ENCODE measurements around the gene COL19A1.
"Not testable (repeated sequence)": the region's sequence is repeated elsewhere in the genome, so short reads cannot be mapped to it uniquely, and the experiment has no call there.

COL19A1 gene

DNA sequence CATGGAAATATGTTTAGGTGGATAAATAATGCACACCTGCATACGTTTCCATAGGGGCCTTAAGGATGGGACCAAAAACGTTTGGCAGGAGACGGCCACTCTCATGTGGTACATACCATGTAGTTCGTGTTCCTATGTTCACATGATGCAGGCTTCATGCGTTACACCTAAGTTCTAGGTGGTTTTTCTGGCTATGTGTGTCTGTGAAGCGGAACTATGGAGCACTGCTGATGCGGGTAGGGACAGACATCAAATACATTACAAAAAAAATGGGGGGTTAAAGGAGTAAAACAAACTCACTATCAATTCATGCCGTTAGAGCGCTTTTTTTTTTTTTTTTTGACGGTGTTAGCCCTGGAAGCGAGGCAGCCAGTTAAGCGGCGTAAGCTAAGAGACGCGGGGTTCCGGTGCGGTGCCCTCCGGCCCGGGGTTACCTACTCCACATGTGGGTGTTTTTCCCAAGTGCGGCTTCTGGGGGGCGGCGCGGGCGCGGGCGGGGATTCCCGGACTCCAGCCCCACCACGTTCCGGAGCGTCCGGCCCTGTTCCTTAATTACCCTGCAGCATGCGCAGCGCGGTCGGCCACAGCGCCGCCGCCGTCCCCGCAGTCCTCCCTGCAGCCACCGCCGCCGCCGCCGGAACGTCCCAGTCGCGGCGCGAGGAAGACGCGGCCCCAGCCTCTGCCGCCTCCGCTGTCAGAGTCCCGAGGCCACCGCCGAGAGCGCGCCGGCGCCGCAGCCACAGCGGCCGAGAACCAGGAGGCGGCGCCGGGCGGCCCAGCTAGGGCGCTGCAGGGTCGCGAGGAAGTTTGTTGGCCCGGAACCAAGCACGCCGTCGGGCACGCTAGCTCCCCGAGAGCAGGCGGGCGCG lies 648 bp downstream of the COL19A1 start:
- peak; percentile 56 to 67 for DNase-seq

DNA sequence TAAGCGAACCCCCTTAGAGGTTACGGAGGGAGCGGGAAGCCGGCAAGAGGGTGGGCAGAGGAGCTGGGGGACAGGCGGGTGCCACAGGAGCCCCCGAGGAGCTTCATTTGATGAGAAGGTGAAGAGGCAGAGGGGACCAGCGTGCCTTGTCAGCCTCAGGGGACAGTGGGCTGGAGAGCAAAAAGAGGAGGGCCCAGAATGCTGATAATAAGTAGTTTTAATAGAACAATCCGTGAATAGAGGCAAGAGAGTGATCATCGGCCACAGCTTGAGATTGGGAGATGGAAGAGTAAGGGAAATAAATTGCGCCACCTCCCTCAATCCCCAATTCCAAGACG lies 1.3 kb downstream of the COL19A1 start:
- DNase-seq = no peak

DNA sequence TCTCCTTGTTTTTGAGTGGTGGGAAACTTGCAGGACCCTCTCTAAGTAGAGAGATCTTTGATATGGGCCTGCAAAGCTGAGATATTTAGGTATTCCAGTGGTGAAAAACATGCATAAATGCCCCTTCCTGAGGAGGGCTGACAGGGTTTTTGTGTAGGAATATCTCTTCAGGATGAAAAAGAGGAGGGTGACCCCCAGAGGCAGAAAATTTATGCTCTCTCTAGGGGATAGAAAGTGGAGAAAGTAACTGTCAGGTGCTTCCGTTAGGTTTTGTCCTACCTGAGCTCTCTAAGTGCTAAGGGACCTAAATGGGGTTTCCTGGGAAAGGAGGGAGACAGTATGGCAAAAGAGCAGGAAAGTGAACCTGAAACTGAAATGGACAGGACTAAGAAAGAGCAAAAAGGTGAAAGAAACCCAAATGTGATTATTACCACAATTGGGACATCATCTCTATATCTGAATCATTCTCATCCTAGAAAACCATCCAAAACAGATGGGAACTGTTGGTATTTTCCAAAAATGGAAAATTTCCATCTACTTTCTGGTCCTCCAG lies 2.0 kb downstream of the COL19A1 start:
- no peak for DNase-seq

DNA sequence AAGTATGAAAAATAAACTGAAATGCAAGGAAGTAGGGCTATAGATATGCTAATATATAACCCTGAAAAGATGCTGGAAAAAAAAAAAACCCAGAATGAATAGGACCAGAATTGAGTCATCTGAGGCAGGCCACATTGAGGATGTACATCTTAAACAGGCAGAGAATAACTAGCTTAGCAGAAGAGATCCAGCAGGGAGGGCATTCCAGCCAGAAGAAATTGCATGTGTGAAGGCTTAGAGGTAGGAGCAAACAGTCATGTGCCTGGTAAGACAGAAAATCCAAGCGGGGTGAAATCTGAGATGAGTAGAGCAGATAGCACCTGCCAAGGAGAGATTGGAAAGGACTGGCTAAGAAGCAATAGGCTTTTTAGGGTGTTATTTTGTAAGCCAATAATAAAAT lies 2.6 kb downstream of the COL19A1 start:
- DNase-seq = no peak

DNA sequence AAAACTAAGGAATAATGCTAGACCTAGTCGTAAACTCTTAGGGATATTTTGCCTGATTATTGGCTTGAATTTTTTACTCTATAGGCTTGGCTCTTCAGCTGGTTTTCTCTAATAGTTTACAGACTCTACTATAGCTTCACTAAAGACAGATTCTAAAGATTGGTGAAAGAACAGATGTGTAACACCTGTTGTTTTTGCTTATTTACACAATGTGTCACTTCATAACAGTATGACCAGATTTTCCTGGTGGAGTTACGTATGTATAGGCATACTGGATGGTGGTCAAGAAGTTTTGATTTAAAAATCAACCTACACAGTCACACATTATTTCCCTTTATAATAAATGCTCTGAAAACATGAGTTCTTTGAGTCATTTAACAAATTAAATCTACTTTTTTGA lies 4.8 kb downstream of the COL19A1 start:
- DNase-seq = no peak

DNA sequence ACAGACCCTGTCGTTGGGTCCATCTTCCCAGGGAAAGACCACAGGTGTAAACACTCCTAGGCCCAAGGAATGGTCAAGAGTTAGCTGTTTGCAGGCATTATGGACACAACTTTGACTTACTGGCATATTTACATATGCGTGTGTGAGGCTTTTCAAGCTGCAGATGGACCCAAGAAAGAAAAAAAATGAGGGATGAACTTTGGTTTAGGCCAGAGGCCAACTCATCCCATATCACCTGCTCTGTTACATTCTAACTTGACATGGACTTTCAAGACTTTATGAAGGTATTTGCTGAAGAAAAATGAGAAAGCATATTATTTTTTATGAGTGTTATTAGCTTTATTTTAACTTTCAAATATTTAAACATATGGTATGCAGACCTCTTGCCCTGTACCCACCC lies 6.9 kb downstream of the COL19A1 start:
- DNase-seq = no peak

DNA sequence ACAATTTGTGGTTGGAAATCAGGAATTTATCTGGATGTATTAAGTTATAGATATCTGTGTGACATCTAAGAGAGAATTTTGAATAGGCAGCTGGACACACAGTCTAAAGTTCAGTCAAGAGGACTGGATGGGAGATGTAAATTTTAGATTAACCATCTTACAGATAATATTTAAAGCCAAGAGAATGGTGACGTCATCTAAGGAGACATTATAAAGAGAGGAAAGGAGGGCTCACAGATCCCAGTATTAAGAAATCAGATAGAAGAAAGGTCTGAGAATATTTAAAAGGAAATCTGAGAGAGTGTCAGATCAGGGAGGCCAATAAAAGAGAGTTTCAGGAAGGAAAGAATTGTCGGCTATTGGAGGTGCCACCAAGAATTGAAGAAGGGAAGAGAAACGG lies 9.4 kb downstream of the COL19A1 start:
- DNase-seq = no peak

DNA sequence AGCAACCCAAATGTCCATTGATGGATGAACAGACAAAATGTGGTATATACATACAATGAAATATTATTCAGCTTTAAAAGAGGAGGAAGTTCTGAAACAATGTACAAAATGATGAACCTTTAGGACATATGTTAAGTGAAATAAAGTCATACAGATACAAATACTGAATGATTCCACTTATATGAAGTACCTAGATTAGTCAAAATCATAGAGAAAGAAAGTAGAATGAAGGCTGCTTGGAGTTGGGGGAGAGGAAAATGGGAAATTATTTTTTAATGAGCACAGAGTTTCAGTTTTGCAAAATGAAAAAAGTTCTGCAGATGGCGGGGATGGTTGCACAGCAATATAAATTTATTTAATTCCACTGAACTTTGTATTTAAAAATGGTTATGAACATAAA lies 12.4 kb downstream of the COL19A1 start:
- DNase-seq = no peak

DNA sequence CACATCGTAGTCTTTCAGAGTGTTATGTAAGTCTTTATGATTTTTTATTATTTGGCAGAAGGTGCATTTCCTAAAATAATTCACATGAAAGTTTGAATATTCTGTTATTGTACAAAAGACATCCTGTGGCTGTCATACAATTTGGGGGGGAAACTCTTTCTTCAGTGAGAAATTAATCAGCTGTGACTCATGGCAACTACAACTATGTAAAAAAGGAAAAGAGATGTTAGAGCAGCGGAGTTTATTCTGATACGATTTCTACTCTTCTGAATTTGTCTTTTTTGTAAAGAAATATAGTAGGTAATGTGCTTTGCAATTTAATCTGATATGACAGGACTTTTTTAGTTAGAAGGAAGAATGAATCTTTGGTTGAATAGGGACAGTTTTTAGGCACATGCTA lies 14.2 kb downstream of the COL19A1 start:
- no peak for DNase-seq

DNA sequence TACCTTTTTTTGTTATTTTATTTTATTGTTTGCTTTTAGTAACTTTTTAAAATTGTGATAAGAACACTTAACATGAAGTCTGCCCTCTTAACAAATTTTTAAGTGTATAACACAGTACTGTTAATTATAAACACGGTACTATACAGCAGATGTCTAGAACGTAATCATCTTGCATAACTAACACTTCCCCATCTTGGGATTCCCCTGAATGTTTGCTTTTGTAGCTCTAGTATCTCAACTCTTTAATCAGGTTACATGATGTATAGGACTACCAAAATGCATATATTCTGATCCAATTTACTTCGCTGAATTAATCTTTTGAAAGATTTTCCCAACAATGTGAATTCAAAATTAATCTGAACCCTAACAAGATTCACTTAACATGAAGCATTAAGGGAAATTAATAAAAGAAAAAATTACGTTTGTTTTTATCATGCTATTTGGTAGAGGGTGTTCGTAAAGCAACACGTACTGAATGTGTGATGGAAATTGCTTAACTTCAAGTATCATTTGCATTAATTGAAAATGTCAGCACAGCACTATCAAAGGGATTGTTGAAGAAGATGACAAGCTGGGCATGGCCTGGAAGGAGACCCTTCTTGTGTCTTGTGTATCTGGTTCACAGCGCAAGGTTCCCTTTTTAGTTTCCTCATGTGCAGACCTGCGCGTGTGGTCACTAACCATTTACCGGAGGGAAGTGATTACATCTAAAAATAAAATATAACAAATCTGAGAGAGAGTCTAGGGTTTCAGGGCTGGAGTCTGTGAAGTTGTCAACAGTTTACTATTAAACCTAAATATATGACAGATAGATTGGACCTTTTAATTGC lies 15.2 kb downstream of the COL19A1 start:
- DNase-seq = no peak

DNA sequence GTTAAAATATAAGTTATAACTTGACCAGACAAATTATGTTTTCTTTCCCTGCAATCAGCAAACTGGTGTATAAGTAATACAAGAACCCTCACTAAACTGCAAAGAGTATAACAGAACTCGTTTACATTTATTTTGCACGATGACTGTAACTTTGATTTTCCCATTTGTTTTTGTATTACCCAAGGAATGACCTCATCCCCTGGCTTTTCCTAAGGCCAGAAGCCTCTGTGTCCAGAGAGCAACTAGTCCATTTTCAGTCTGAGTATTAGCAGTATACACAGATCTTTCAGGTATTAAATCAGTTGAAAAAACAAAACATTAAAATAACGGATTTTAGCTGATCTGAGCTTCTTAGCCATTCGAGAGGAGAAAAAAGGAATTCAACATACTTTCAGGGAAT lies 17.2 kb downstream of the COL19A1 start:
- no peak for DNase-seq

DNA sequence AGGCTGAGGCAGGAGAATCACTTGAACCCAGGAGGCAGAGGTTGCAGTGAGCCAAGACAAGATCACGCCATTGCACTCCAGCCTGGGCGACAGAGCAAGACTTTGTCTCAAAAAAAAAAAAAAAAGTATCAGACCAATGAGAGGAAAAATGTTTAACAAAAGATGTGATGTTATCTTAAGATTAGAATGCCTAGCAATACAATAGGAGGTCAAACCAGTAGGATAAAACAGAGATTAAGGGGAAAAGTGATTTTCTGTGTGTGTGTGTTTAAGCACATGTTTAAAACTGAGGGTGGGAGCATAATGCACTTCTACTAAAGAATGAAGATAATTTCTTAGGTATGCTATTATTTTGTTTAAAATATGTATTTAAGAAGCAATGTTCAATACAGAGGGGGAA lies 17.9 kb downstream of the COL19A1 start:
- no peak for DNase-seq

DNA sequence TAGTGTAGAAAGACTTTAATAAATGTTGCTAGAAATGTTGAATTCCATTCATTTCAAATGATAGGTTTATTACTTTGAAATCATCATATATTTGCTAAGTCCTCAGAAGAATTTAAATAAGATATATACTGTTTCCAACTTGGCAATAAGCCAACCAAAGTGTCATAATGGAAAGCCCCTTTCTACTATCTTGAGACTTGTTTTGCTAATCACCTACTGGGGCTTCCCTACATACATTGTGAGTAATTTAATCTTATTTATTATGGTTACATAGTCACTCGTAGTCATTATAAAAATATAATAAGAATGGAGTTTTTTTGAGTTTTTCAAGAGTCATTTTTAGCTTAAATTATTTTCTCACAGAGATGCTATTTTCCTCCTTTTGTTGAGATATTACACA lies 20.7 kb downstream of the COL19A1 start:
- no peak for DNase-seq

DNA sequence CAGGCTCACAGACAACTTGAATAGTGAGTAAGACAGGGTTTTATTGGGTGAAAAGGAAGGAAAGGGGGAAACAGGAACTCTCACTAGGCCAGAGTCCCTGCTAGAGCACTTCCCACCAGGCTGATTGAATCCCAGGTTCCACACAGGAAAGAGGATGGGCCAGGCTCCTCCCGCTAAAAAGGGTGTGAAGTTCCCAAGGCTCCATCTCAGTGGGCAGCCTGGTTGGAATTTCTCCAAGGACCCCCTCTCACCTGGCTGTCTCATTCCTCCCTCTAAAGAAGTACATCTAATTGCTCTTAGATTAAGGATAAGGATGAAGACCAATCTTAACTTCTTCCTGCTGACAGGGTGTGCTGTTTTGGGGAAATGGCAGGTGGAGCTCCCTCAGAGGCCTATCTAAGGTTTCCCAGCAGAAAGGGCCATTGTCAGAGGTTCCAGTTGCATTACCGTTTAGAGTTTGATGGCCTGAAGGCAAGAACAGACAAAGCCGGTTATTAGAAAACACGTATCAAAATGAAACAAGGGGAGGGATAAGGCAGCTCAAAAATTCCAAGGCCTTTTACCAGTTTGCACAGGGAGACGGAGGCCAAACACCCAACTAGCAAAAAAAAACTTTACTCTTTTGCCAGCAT lies 21.5 kb downstream of the COL19A1 start:
- no peak for DNase-seq

DNA sequence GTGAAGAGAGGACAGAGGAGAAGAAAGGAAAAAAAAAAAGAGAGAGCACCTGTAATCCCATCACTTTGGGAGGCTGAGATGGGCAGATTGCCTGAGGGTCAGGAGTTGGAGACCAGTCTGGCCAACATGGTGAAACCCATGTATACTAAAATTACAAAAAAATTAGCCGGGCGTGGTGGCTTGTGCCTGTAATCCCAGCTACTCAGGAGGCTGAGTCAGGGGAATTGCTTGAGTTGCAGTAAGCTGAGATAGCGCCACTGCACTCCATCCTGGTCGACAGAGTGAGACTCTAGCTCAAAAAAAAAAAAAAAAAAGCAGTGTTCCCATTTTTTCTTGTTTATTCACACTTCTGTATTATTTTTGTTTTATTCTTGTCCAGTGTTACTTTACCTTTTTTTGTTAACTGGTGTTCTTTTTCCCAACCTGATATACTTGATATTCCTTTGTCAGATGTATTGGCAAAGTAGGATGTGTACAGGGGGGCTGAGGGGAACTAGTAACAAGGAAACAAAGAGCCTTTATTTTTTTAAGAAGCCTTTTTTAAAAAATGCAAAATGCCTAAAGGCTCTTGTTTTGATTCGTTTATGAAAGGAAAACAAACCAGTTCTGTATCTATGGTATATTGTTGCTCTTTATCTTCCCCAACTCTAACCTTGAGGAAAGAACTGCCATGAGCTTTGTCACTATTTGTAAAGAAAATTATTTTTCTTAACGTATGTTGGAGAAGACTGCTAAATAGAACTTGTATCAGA lies 22.3 kb downstream of the COL19A1 start:
- DNase-seq = no peak

DNA sequence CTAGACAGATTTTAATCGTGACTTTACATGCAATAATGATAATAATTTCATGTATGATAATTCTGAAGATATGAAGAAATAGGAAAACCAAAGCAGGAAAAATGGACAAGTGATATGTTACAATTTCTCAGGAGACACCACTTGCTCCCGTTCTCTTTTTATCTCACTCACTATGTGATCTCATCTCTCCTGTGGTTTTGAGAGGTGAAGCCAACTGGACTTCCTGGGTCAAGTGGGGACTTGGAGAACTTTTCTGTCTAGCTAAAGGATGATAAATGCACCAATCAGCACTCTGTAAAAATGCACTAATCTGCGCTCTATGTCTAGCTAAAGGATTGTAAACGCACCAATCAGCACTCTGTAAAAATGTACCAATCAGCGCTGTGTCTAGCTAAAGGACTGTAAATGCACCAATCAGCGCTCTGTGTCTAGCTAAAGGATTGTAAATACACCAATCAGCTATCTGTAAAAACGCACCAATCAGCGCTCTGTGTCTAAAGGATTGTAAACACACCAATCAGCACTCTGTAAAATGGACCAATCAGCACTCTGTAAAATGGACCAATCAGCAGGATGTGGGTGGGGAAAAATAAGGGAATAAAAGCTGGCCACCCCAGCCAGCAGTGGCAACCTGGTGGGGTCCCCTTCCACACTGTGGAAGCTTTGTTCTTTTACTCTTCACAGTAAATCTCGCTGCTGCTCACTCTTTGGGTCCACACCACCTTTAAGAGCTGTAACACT lies 23.0 kb downstream of the COL19A1 start:
- not testable (repeated sequence) for DNase-seq

DNA sequence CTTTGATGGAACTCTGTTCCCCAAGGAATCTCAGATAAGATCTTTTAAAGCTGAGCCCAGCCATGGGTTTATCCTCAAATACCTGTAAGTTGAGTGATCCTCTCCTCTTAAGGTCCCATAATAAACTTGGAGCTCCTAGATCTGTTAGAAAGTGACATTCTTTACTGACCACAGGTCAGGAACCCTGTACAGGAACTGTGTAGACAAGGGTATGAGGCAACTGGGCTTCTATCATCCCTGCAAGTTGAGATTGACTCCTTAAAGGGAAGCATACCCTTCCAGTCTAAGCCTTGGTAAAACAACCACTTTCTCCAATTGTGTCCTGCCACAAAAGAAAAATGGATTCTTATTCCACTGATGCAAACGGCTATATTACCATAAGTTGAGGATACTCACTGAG lies 26.2 kb downstream of the COL19A1 start:
- DNase-seq = not testable (repeated sequence)

DNA sequence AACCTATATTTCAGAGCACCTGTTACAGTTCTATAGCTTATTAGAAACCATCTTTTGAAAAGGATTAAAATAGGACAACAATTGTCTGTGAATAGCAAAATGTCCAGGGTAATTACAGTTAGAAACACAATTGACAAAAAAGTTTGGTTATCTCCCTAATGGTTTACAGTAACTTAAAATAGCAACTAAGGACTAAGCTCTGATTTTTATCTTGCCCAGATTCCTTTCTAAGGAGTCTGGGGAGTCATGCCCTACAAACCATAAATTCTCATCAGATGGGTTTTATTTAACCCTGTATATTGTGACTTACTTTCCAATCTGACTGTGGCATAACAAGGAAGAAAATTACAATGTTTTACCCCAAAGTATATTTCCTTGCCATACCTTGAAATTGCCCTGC lies 26.9 kb downstream of the COL19A1 start:
- not testable (repeated sequence) for DNase-seq

DNA sequence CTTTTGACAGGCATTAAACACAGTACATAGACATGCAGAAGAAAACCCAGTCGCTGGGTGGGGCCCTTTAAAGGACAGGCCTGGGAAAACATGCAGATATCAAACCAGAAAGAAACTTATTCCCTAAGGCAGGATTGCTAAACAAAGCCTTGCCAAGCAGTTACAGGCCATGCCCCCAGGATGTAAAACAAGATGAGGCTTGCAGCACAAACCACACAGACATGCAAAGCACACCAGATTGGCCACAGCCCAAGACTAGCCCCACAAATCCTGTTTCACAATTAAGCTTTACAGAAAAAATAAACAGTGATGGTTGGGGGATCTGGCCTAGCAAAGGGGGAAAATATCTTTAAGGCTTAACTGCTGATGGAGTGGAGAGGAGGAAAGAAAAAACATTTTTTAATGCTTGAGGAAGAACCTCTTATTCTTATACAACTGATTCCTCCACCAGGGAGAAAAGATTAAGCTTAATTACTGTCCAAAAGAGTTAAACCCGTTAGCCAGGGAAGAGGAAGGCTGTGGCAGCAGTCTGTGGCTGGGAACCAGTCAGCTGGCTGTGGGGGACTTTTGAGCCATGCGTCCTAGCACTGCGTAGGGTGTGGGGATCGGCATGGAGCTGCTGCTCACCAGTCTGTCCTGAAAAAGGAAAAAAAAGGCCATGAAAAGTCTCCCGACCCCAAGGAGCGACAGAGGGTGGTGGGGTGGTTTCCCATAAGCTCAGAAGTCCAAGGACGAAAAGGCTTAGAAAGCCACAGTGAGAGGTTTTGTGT lies 28.4 kb downstream of the COL19A1 start:
- DNase-seq = no peak

DNA sequence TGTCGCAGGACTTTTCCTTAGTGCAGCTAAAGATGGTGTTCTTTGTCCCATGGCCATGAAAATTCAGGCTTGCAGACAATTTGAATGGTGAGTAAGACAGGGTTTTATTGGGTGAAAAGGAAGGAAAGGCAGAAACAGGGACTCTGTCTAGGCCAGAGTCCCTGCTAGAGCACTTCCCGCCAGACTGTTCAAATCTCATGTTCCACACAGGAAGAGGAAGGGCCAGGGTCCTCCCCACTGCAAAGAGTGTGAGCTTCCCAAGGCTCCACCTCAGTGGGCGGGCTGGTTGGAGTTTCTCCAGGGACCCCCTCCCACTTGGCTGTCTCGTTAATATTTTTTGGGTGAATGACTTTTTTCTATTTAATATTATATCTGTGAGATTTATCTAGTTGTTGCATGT lies 29.0 kb downstream of the COL19A1 start:
- no peak for DNase-seq

DNA sequence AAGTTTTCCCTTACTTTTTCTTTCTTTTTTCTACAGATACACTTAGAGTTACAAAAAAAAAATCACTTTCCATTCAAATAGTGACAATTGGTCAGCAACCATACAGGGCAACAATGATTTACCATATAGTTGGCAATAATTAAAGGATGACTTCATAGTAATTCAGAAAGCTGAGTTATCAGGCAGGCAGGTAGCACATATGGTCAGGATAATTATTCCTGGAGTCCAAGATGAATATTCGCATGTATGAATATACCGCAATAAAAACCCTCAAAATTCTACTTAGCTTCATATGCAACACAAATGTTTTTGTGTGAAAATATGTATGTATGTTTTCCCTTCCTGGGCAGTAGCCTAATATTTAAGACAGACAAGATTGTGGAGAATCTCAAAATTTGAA lies 34.5 kb downstream of the COL19A1 start:
- DNase-seq = no peak
